Measurements from ENCODE around the gene NPR1.

- TF ChIP-seq CTCF (IDR thresholded peaks at IDR 0.05; ENCODE audit: low read depth, low read length) (no peak), MAX (IDR thresholded peaks at IDR 0.05; ENCODE audit: low read depth, low read length) (no peak), POLR2A (IDR thresholded peaks at IDR 0.05; ENCODE audit: extremely low read depth, insufficient read length) (no peak)
Observed at GRCh38 chr1:153687346-153688125, 9.0 kb downstream of the NPR1 start.

Data from NB4 (cell line).